ENCODE data around the gene GCN1. TPM values are rescaled to one million over a fixed set of nuclear protein-coding genes. Genes with fewer than 3 reads are reported as not detected.

The GCN1 gene
- total and polyA plus RNA-seq, 12 donors = 9.7 to 41.3 (median 34.0) TPM

DNA sequence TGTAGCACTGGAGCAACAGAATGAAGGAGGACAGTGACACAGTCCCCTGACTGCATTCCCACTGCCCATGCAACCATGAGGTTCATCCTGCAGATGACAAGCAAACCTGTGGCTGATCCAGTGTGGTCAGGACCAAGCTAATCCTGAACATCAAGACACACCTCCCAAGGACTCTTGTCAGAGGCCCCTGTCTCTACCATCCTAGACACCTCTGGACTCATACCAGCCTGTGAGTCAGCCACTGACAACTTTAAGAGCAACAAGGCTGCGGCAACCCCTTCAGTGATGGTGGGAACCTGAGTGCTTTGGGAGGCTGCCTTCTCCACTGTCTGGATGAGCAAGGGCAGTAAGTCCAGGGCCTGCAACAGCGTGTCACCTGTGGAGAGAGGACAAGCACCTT is 24.6 kb downstream of the GCN1 start:
- H3K9me3 ChIP-seq = no peaks in the 10 kb centered on the region
- no peak overlapping the region for H3K27ac ChIP-seq
- H3K4me3 ChIP-seq = no peak overlapping the region
- no peak for DNase-seq
- intact Hi-C loops (cut with DNase I) = no loop called here
- TF ChIP-seq, protein P1, sequence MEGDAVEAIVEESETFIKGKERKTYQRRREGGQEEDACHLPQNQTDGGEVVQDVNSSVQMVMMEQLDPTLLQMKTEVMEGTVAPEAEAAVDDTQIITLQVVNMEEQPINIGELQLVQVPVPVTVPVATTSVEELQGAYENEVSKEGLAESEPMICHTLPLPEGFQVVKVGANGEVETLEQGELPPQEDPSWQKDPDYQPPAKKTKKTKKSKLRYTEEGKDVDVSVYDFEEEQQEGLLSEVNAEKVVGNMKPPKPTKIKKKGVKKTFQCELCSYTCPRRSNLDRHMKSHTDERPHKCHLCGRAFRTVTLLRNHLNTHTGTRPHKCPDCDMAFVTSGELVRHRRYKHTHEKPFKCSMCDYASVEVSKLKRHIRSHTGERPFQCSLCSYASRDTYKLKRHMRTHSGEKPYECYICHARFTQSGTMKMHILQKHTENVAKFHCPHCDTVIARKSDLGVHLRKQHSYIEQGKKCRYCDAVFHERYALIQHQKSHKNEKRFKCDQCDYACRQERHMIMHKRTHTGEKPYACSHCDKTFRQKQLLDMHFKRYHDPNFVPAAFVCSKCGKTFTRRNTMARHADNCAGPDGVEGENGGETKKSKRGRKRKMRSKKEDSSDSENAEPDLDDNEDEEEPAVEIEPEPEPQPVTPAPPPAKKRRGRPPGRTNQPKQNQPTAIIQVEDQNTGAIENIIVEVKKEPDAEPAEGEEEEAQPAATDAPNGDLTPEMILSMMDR (IDR thresholded peaks at IDR 0.05) = no peak
- peaks cover 0 to 100% (median 72%) of the 10 kb centered on the region in 9 donors for H3K36me3 ChIP-seq
- WGBS, 2 donors = 98% methylated on average over 2 of the region's 2 CpGs
- no peaks in the 10 kb centered on the region for H3K27me3 ChIP-seq
- peak in 1 of 8 donors; percentile 17 for ATAC-seq
- H3K4me1 ChIP-seq = no peaks in the 10 kb centered on the region

DNA sequence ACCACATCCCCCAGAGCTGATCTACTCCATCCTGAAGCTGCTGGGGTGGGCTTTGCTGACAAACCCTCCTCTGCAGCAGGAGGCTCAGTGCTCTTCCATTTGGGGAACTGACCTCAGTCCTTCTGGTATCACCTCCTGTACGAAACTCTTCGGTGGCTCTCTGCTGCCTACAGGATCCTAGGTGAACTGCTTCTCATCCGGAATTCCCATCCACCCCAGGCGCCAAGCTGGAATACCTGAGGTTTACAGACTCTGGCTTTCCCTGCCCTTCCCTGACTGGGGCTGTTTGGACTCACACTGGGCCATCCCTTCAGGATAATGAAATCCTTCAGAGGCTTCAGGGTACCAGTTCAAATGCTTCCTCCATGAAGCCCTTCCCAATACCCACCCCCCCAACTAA is 26.2 kb downstream of the GCN1 start:
- intact Hi-C loops (cut with DNase I) = no loop called here
- no peak for ATAC-seq
- TF ChIP-seq, protein P1 (IDR thresholded peaks at IDR 0.05) = no peak
- Histone ChIP-seq H3K27ac (no peak overlapping the region), H3K27me3 (no peaks in the 10 kb centered on the region), H3K9me3 (no peaks in the 10 kb centered on the region), H3K4me3 (no peak overlapping the region), H3K4me1 (no peaks in the 10 kb centered on the region), H3K36me3 (peaks cover 0 to 100% (median 70%) of the 10 kb centered on the region in 9 donors)
- DNase-seq = no peak
- WGBS, 2 donors = 92 to 95% methylated on average over 4 of the region's 4 CpGs

DNA sequence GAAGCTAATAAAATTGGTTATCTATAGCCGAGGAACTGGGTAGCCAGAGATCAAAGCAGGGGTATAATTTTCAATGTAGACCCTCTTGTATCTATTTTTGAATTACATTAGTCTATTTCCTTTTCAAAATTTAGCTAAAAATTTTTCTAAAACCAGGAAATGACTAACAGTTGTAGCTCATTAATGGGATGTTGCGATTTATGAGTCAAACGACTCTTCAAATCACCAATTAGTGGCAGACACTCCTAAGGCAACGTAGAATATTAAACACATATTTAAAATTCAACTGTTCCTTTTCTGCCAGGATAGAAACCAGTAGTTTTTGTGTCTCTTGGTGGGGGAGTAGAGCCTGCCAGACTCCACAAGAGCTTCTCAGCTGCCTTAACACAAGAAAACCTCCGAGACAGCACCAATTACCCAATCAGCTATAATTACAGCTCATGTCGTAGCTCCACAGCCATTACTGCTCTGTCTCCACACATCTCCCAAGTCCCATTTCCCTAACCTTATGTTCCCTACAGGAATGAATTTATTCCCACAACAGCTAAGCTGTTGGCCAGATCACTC is 26.9 kb downstream of the GCN1 start:
- DNase-seq (no peak), ATAC-seq (no peak)
- intact Hi-C loops (cut with DNase I) = no loop called here
- H3K4me3 ChIP-seq = no peak overlapping the region
- TF ChIP-seq, protein P1 (IDR thresholded peaks at IDR 0.05) = no peak
- H3K27ac ChIP-seq = no peak overlapping the region
- H3K4me1 ChIP-seq = no peaks in the 10 kb centered on the region
- peaks cover 0 to 100% (median 68%) of the 10 kb centered on the region in 9 donors for H3K36me3 ChIP-seq
- H3K27me3 ChIP-seq = no peaks in the 10 kb centered on the region
- 91 to 93% methylated on average over 6 of the region's 6 CpGs for WGBS, 2 donors
- H3K9me3 ChIP-seq = no peaks in the 10 kb centered on the region

DNA sequence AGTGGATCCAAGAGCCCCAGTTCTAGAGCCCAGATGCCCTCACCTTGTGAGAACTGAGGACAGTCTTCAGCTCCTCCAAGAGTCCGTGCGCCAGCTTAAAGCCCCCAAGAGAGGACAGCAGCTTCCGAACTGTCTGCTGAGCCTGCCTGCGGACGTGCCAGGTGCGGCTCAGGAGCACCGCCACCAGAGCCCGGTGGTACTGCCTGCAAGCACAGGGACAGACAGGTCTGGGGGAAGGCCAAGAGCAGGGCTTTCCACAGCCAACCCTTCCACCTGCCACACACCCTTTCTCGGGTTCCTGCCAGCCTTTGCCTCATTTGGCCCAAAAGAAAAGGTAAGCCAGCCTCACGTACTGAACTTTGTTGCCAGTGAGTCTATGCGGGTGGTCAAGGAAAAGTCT is 30.2 kb downstream of the GCN1 start:
- H3K4me3 ChIP-seq = no peak overlapping the region
- H3K27ac ChIP-seq = no peak overlapping the region
- ATAC-seq = no peak
- WGBS, 2 donors = 93 to 94% methylated on average over 11 of the region's 11 CpGs
- no peaks in the 10 kb centered on the region for H3K27me3 ChIP-seq
- no peaks in the 10 kb centered on the region for H3K4me1 ChIP-seq
- no peaks in the 10 kb centered on the region for H3K9me3 ChIP-seq
- intact Hi-C loops (cut with DNase I) = no loop called here
- TF ChIP-seq, protein P1 (IDR thresholded peaks at IDR 0.05) = no peak
- H3K36me3 ChIP-seq = peaks cover 0 to 100% (median 73%) of the 10 kb centered on the region in 9 donors
- DNase-seq = no peak

Measured in heart right ventricle (tissue), 16 donors.